Left ventricle myocardium inferior (tissue), 1 donor: Measurements from ENCODE around the gene OR52I1. TPM values are rescaled to one million over a fixed set of nuclear protein-coding genes. Genes with fewer than 3 reads are reported as not detected.
A peak's percentile ranks its signal among the peaks of the same experiment; 100 is the strongest.

Experiments used
- DNase-seq: peaks from one replicate; pipeline ENCODE4 v3.0.0-alpha.2; 2020
- H3K27ac ChIP-seq: fragments of 200-600 bp; replicated peaks from 2 replicates; pipeline ENCODE4 v1.8.0; 2021
- H3K27me3 ChIP-seq: fragments of 200-600 bp; 2 replicates; pipeline ENCODE4 v1.8.0; 2021; ENCODE audit warnings: low read depth
- H3K36me3 ChIP-seq: fragments of 200-600 bp; 2 replicates; pipeline ENCODE4 v1.8.0; 2021
- H3K4me1 ChIP-seq: fragments of 200-600 bp; 2 replicates; pipeline ENCODE4 v1.8.0; 2021
- H3K4me3 ChIP-seq: fragments of 200-600 bp; 2 replicates; pipeline ENCODE4 v1.8.0; 2021; ENCODE audit warnings: mild to moderate bottlenecking, moderate library complexity
- H3K9me3 ChIP-seq: fragments of 200-600 bp; replicated peaks from 2 replicates; pipeline ENCODE4 v1.8.0; 2021
- CTCF ChIP-seq: fragments of 200-600 bp; IDR thresholded peaks from 2 replicates; pipeline ENCODE4 v1.8.0; 2021; ENCODE audit warnings: antibody characterized with exemption, mild to moderate bottlenecking, borderline replicate concordance
- intact Hi-C: fragments of 100-400 bp; cut with micrococcal nuclease; formaldehyde crosslinking; loops from one replicate; pipeline ENCODE4 v1.11.0; 2022
- total RNA-seq: library from RNA; stranded (reverse); fragmentation: NEBNext Ultra II Directional; extraction: Animal tissue kit (Norgen Biotek cat#: 25700); gene quantifications from one replicate; pipeline ENCODE4 v1.2.1, GENCODE V29; 2021
- donor health status: DM: no; HTN: yes; CAD: no; lungs with severe emphysema.

OR52I1 gene
- total RNA-seq, 1 donor from 2014 or later, result not detected

DNA sequence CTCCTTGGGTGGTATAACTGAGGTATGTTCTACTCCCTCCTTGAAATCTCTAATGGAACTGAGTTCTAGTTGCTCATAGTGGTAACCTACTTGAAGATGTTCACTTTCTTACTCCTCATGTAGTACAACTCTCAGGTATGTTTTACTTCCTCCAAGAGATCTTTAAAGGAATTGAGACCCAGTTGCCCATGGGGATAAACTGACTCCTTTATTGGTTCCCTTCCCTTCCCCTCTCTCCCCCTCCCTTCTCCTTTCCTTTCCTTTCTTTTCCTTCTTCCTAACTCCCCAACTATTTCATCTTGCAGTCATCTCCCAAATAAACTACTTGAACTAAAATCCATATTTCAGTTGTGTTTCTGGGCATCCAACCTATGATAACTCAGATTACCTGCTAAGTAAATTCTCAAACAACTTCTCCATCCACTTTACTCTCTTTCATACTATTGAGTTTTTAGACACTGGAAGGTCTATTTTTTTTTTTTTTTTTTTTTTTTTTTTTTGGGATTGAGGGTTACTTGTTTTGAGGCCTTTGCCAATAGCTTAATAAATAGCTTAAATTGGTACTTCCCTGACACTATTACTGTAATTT is 22.1 kb downstream of the OR52I1 start:
- intact Hi-C loops, result no loop called here
- H3K4me1 ChIP-seq, result no peaks in the 10 kb centered on the region
- H3K36me3 ChIP-seq, result no peaks in the 10 kb centered on the region
- H3K4me3 ChIP-seq, result no peak overlapping the region
- no peak overlapping the region for H3K27ac ChIP-seq
- TF ChIP-seq CTCF, result no peak
- no peaks in the 10 kb centered on the region for H3K9me3 ChIP-seq
- H3K27me3 ChIP-seq, result peaks cover 11% of the 10 kb centered on the region
- DNase-seq, result no peak

- intact Hi-C loops, result no loop called here
- peaks cover 11% of the 10 kb centered on the region for H3K27me3 ChIP-seq
- no peaks in the 10 kb centered on the region for H3K36me3 ChIP-seq
- DNase-seq, result no peak
- peaks cover 5% of the 10 kb centered on the region for H3K9me3 ChIP-seq
- no peaks in the 10 kb centered on the region for H3K4me1 ChIP-seq
- H3K4me3 ChIP-seq, result no peak overlapping the region
- TF ChIP-seq CTCF, result no peak
- no peak overlapping the region for H3K27ac ChIP-seq
These were observed 25.7 kb downstream of the OR52I1 start for GRCh38 chr11:4619514-4619913.

- Histone ChIP-seq H3K27me3 (no peaks in the 10 kb centered on the region), H3K36me3 (no peaks in the 10 kb centered on the region), H3K9me3 (peaks cover 14% of the 10 kb centered on the region), H3K4me3 (no peak overlapping the region), H3K4me1 (no peaks in the 10 kb centered on the region), H3K27ac (no peak overlapping the region)
- intact Hi-C loops, result loop anchor here (5.0 kb wide), 1 partner anchor 201 kb away; no protein-coding TSS in a partner anchor
- TF ChIP-seq CTCF, result peak; percentile 77
- no peak for DNase-seq
These were observed 32.6 kb downstream of the OR52I1 start for GRCh38 chr11:4626207-4627099.

GRCh38 chr11:4636136-4636535 is 42.3 kb downstream of the OR52I1 start:
- H3K4me1 ChIP-seq, result peaks cover 7% of the 10 kb centered on the region
- intact Hi-C loops, result loop anchor here (5.0 kb wide), 1 partner anchor 366 kb away; no protein-coding TSS in a partner anchor
- no peaks in the 10 kb centered on the region for H3K9me3 ChIP-seq
- no peak for DNase-seq
- H3K36me3 ChIP-seq, result no peaks in the 10 kb centered on the region
- H3K27me3 ChIP-seq, result no peaks in the 10 kb centered on the region
- no peak overlapping the region for H3K27ac ChIP-seq
- TF ChIP-seq CTCF, result no peak
- no peak overlapping the region for H3K4me3 ChIP-seq

GRCh38 chr11:4636962-4637661 is 43.3 kb downstream of the OR52I1 start, which contains the start of gene OR51D1:
Gene OR51D1 (plus strand): TSS chr11:4637477. CDS start chr11:4639791, 2,314 bp downstream.
- peak within 1 kb of the TSS; percentile 14 for H3K27ac ChIP-seq
- H3K36me3 ChIP-seq, result no peaks in the 10 kb centered on the region
- peak; percentile 64 for DNase-seq
- intact Hi-C loops, result loop anchor here (5.0 kb wide), 1 partner anchor 365 kb away; no protein-coding TSS in a partner anchor
- H3K4me3 ChIP-seq, result peak within 1 kb of the TSS; percentile 57
- H3K4me1 ChIP-seq, result peaks cover 14% of the 10 kb centered on the region
- TF ChIP-seq CTCF, result peak; percentile 95
- no peaks in the 10 kb centered on the region for H3K27me3 ChIP-seq
- H3K9me3 ChIP-seq, result no peaks in the 10 kb centered on the region
